GM12865 (cell line): ENCODE data around the gene CNTNAP2.

Experiments
- DNase-seq: peaks from one replicate; pipeline ENCODE4 v3.0.0; 2010; ENCODE audit warnings: low read depth
- H3K4me3 ChIP-seq: 2 replicates; pipeline ENCODE4 v1.5.1; 2011; ENCODE audit warnings: mild to moderate bottlenecking, low read depth, low read length, control low read depth
- CTCF ChIP-seq: IDR thresholded peaks from 2 replicates; pipeline ENCODE4 v1.5.1; 2011; ENCODE audit warnings: low read length, control low read depth, low read depth, inconsistent platforms; ENCODE audit not compliant: insufficient read depth; ENCODE audit errors: missing control alignments

The CNTNAP2 gene

DNA sequence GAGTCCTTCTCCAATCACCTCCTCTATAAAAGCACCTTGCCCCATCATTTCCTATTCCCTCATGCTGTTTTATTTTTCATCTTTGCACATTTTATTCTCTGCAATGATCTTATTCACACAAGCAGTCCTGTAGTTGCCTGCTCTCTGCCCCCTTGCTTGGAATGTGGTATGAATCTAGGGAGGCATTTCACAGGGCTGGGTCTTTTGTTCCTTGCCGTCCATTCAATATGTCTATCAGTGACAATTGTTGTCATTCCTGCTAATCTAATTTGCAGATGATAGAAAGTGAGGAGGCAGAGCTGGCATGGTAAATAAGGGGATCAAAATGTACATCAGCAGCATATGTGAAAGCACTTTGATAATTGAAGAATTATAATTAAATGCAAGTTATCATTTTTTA, 2227.8 kb downstream of the CNTNAP2 start:
- no peak for TF ChIP-seq CTCF
- H3K4me3 ChIP-seq = no peak overlapping the region
- no peak for DNase-seq

- H3K4me3 ChIP-seq = no peak overlapping the region
- TF ChIP-seq CTCF = no peak
- DNase-seq = no peak
Observed at GRCh38 chr7:148347981-148348380, 2231.4 kb downstream of the CNTNAP2 start.

GRCh38 chr7:148348466-148348865, 2231.9 kb downstream of the CNTNAP2 start:
- no peak for DNase-seq
- no peak overlapping the region for H3K4me3 ChIP-seq
- TF ChIP-seq CTCF = no peak

DNA sequence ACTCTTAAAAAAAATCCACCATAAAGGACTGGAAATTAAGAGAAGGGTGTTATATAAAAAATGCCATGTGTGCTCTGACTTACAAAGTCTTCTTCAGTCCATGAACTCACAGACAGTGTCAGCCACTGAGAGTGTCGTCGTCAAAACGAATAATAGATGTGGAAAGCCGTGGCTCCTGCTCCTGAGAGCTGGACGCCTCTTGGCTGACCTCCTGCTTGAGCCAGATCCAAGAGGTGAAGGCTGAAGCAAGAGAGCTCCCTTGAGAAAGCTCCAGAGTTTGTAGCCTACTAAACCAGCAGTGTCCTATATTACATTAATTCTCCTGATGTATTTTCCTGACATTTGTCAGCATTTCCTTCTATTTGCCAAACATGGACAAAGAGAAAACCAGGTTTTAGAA, 2239.7 kb downstream of the CNTNAP2 start:
- DNase-seq = no peak
- no peak overlapping the region for H3K4me3 ChIP-seq
- TF ChIP-seq CTCF = no peak

- no peak for TF ChIP-seq CTCF
- DNase-seq = no peak
- H3K4me3 ChIP-seq = no peak overlapping the region
Observed at GRCh38 chr7:148362541-148362940, 2245.9 kb downstream of the CNTNAP2 start.

GRCh38 chr7:148367731-148368475, 2251.3 kb downstream of the CNTNAP2 start:
- no peak overlapping the region for H3K4me3 ChIP-seq
- DNase-seq = no peak
- TF ChIP-seq CTCF = no peak

DNA sequence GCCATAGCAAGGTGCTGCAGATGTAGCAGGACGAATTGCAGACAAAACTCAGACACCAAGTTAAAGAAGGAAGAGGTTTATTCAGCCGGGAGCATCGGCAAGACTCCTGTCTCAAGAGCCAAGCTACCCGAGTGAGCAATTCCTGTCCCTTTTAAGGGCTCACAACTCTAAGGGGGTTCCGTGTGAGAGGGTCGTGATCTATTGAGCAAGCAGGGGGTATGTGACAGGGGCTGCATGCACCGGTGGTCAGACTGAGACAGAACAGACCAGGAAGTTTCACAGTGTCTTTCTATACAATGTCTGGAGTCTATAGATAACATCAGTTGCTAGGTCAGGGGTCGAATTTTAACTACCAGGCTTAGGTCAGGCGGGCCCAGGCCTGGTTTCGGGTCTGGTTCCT, 2252.0 kb downstream of the CNTNAP2 start:
- H3K4me3 ChIP-seq = no peak overlapping the region
- TF ChIP-seq CTCF = no peak
- no peak for DNase-seq
